HL-60/S4 treated with phorbol 12-myristate 13-acetate at 8.2 ng/mL for 4 days and 3 days (cell line): ENCODE measurements around the gene UGT2B17.
"Not testable (repeated sequence)": the region's sequence is repeated elsewhere in the genome, so short reads cannot be mapped to it uniquely, and the experiment has no call there.

Experiments
- in situ Hi-C: fragments of 300-500 bp; cut with MboI; formaldehyde crosslinking; loops from 2 replicates; pipeline ENCODE4 v1.15.0; 2022; ENCODE audit warnings: low sequenced_read_pairs

Gene UGT2B17

GRCh38 chr4:68576272-68577125 is at the start of gene UGT2B17:
Gene UGT2B17, minus strand, starts transcription at chr4:68576322. Its CDS starts 7,838 bp downstream, at chr4:68568484.
- in situ Hi-C loops = no loop called here

- in situ Hi-C loops = not testable (repeated sequence)
Observed at GRCh38 chr4:68622731-68623130, 46.6 kb upstream of the UGT2B17 start.

DNA sequence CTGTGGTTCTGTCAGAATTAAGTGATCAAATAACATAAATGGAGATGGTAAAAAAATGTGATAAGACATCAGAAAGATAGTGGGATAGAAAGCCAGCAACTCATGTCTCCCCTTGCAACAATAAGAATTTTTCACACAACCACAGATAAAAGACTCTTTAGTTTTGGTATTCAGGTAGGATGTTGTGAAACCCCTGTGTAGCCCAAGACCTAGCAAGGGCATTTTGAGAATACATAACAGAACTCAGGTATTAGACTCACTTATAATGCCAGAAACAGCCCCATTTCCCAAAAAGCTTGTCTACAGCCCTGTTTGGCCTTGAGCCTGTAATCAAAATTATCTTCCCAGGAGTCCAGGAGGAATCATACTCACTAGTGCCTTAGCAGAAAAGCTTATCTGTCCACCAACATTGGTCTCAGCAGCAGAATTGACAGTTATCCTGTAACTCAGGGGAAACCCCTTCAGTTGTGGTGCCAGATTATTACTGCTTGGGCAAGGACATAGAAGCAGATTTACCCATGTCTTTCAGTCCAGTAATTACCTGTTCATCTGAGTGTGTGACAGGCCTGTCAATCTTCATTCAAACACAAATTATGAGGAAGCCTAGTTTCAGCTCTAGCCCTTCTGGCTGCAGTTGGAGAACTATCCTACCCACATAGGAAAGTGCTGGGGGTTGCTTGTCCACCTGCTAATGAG is 41.0 kb upstream of the UGT2B17 start:
- in situ Hi-C loops = no loop called here

DNA sequence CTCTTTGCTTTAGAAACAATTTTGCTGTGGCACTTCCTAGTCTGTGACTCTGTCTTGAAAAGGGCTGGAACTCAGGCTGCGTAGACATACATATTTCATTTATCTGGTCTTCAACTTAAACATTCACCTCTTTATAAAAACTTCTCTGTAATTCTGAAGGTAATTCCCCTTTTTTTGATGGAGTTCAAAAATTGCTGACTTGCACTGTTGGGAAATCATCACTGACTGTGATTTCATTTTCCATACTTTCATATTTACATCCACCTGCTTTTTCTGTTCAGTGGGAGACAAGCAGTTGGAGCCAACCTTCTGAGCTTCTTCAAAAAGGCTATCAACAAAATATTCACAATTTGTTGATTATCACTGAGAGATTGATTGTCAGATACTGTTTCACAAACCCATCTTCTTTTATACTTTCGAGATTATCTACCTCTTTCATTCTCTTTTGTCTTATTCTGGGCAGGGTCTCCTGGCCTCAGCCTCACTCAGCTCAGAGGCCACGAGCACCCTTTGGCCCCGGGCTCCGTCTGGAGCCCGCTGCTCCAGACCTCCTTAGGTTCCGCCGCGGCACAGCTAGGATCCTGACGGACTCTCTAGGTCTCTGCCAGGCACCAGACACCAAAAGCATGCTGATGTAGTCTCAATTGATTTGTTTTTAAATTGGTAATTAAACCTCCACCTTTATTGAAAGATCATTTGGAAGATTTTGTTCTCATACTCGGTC is 39.7 kb upstream of the UGT2B17 start:
- in situ Hi-C loops = no loop called here

DNA sequence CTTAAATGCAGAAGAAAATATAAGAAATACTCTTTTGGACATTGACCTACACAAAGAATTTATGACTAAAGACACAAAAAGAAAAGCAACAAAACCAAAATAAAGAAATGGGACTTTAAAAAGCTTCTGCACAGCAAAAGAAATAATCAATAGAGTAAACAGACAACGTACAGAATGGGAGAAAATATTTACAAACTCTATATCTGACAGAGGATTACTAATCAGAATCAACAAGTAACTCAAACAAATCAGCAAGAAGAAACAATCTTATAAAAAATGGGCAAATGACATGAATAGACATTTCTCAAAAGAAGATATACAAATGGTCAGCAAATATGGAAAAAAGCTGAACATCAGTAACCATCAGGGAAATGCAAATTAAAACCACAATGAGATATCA is 37.6 kb upstream of the UGT2B17 start:
- in situ Hi-C loops = no loop called here

DNA sequence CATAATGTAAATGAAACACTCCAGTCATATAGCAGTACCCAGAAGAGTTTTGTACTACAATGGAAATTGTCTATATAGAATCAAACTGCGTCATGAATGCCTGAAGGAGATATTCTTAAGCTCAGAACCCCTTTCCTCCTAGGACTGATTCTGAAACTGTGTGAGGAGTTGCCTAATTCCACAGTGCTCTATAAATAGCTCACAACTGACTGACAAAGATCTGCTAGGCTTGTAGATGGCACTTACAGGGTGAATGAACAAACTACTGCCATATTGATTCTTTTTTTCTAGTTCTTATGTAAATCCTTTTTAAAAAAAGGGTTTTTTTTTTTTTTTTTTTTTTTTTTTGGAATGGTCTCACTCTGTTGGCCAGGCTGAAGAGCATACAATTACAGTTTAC is 30.1 kb upstream of the UGT2B17 start:
- in situ Hi-C loops = no loop called here

GRCh38 chr4:68599150-68599549 is 23.0 kb upstream of the UGT2B17 start:
- in situ Hi-C loops = no loop called here

DNA sequence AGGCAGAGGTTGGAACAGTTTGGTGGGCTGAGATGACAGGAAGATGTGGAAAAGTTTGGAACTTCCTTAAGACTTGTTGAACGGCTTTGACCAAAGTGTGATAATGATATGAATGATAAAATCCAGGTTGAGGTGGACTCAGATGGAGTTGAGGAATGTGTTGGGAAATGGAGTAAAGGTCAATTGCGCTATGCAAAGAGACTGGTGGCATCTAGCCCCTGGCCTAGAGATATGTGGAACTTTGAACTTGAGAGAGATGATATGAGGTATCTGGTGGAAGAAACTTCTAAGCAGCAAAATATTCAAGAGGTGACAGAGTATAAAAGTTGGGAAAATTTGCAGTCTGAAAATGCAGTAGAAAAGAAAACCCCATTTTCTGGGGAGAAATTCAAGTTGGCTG is 21.4 kb upstream of the UGT2B17 start:
- in situ Hi-C loops = no loop called here

DNA sequence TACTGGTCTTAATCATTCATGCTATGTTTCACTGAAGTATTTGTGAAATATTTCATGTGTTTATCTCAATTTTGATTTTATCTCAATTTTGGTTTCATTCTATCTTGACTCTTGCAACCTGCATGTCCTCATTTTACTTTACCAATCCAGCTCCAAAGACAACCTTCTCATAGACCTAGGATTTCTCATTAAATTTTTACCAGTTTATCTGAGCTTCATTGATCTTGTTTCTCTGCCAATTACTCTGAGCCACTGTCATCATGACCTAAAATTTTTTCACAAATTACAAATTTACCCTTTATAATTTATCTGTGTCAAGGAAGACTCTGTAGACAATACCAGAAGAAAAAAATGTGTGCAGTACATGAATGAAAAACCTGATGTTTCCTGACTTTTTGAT is 18.6 kb upstream of the UGT2B17 start:
- in situ Hi-C loops = no loop called here

DNA sequence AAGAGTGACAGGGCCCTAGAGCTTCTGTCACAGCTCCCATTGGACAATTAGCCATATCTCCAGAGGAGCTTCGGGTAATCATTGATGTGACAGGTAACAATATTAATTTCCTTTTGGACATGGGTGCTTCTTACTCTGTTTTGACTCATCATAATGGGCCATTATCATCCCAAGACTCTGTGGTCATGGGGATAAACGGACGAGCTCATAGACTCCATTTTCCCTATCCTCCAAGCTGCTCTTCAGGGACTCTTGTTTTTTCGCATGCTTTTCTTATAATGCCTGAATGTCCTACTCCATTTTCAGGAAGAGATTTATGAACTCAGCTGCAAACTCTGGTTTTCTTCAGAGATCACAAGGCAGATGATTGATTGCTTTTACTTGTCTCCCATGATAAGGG is 17.0 kb upstream of the UGT2B17 start:
- in situ Hi-C loops = no loop called here

GRCh38 chr4:68592673-68593072 is 16.6 kb upstream of the UGT2B17 start:
- in situ Hi-C loops = no loop called here

DNA sequence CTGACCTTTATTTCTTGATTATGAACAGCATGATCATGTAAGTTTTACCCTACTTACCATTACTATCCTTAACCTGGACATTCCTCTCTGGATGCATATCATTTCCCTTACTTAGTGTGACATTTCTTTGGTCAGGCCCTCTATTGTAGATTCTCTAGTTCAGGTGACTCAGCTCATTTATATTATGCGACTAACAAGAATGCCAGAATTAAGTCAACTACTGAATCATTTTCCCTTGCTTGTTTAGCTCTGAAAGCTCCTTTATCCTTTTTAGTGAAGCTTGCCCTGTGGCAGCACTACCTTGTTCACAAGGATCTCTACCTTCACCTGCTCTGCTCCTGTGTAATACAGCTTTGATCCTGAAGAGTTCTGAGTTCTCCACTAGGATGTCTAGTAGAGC is 15.1 kb upstream of the UGT2B17 start:
- in situ Hi-C loops = no loop called here

GRCh38 chr4:68589790-68590189 is 13.7 kb upstream of the UGT2B17 start:
- in situ Hi-C loops = no loop called here

DNA sequence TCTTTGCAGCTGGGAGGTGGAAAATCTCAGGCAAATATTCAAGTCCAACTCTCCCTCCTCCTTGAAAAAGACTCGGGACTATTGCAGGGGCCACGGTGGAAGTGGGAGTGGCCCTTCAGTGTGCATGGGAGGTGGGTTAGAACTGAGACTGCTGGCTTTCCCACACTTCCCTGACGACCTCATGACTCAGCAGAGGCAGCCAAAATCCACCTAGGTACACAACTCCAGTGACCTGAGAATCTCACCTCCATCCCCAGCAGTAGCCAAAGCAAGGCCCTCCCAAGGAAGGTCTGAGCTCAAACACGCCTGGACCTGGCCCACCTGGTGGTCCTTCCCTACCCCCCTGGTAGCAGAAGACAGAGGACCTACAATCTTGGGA is 6.2 kb upstream of the UGT2B17 start:
- in situ Hi-C loops = no loop called here

DNA sequence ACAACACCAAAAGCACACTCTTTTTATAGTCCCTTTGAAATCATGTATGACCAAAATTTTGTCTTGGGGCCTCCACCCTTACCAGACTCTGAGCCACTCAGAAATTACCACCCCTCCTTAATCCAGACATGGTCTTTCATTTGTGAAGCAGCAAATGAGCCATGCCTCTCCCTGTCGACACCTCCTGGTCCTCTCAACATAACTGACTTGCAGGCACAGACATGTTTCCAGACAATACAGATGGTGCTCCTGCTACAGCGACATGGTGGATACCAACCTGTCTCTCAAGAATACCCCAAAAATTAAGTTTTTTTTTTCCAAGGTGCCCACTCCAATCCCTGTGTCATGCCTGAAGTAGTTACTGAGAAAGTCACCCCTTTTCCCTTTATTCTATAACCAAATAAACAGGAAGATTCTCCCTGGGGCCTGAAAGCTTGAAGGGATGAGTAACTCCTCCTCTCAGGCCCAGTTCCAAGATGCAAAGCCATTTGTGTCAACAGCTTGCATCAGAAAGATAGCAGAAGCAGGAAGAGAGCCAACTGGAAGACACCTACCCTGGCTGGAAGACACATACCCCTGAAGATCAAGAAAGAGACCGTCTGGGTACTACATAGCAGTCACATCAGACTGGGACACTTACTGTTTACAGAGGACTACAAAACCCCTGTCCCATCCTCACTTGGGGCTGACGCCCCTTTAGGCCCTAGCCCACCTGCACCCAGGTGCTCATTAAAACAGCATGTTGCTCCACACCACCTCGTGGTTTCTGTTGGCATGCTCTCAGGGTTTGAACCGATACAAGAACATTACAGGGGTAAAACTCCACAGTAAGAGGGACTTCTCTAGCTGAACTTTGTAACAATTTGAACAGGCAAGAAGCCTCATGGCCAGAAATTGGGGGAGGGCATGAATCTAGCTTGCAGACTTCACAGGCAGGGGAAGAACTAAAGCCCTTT is 5.5 kb upstream of the UGT2B17 start:
- in situ Hi-C loops = no loop called here

DNA sequence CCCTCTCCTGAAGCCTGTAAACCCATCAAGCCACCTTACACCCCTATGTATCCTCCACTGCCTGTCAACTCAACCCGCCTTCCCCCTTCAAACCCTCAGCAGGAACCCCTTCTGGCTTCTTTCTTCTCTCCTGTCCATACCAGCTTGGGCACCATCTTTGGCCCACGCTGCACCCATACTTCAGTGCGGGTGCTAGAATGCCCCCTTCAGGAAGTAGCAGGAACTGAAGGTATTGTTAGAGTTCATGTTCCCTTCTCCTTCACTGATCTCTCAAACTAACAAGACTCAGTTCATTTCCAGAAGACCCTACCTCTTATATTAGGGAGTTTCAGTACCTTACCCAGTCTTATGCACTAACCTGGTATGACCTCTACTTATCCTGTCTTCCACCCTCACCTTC is 1.5 kb upstream of the UGT2B17 start:
- in situ Hi-C loops = no loop called here

- in situ Hi-C loops = not testable (repeated sequence)
Observed at GRCh38 chr4:68575636-68576035, 486 bp downstream of the UGT2B17 start.

GRCh38 chr4:68575081-68575480 is 1.0 kb downstream of the UGT2B17 start:
- in situ Hi-C loops = no loop called here

GRCh38 chr4:68572653-68573170 is 3.4 kb downstream of the UGT2B17 start:
- in situ Hi-C loops = no loop called here

DNA sequence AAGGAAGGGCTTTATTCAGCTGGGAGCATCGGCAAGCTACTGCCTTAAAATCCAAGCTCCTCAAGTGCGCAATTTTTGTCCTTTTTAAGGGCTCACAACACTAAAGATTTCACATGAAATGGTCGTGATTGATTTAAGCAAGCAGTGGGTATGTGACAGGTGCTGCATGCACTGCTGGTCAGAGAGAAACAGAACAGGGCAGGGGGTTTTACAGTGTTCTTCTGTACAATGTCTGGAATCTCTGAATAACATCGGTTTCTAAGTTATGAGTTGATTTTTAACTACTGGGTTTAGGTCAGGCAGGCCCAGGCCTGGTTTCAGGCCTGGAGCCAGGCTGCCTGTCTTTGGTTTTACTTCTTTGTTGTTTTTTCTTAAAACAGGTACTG is 6.0 kb downstream of the UGT2B17 start:
- in situ Hi-C loops = no loop called here
